NCI-H1105 (cell line): ENCODE results near the gene NETO2.
A peak's percentile ranks its signal among the peaks of the same experiment; 100 is the strongest.
"Not testable (repeated sequence)": the region's sequence is repeated elsewhere in the genome, so short reads cannot be mapped to it uniquely, and the experiment has no call there.

Experiments used
- DNase-seq: peaks from one replicate; lab custom pipeline; 2025; lab: John Stamatoyannopoulos, UW

The NETO2 gene, protein sequence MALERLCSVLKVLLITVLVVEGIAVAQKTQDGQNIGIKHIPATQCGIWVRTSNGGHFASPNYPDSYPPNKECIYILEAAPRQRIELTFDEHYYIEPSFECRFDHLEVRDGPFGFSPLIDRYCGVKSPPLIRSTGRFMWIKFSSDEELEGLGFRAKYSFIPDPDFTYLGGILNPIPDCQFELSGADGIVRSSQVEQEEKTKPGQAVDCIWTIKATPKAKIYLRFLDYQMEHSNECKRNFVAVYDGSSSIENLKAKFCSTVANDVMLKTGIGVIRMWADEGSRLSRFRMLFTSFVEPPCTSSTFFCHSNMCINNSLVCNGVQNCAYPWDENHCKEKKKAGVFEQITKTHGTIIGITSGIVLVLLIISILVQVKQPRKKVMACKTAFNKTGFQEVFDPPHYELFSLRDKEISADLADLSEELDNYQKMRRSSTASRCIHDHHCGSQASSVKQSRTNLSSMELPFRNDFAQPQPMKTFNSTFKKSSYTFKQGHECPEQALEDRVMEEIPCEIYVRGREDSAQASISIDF

DNA sequence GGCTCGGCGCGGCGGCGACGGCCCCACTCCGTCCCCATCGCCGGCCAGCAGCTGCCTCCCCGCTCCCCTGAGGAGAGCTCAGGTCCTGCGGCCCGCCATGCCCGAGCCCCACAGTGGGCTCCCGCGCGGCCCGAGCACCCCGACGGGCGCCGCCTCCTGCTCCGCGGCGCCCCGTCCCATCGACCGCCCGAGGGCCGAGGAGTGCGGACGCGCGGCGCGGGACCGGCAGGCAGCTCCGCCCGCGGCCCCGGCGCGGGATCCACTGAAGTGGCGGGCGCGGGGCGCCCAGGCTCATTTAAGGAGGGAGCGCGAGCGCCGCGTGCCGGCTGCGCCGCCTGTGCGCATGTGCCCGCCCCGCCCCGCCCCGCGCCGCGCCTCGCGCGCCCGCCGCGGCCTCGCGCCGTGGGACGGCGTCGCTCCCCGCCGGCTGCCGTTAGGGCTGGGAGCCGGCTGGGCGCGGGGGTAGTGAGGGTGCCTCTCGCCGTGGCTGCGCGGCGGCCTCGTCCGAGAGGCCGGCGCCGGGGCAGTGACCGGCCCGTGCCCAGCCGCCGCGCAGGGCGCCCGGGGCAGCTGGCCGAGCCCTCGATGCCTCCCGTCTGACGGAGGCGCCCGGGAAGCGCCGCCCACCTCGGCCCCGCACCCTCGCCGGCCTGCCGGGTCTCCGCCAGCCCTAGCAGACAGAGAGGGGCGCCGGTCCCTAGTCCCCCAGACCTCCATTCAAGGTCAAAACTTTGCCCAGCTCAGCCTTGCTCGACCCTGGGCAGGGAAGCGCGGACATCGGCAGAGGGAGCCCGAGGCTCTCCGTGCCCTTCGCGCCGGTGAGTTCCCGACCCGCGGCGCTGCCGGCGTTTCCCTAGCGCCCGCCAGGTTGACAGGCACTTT, at the start of gene NETO2:
NETO2 (minus strand) TSS at position 269 of the 882 bp plus-strand sequence. CDS start 333 bp downstream, outside the sequence.
- DNase-seq, result peak; percentile 56

- no peak for DNase-seq
Measured at GRCh38 chr16:47182318-47182717, 38.6 kb upstream of the NETO2 start.

- not testable (repeated sequence) for DNase-seq
Measured at GRCh38 chr16:47181066-47181465, 37.3 kb upstream of the NETO2 start.

GRCh38 chr16:47180073-47180472, 36.3 kb upstream of the NETO2 start:
- no peak for DNase-seq

DNA sequence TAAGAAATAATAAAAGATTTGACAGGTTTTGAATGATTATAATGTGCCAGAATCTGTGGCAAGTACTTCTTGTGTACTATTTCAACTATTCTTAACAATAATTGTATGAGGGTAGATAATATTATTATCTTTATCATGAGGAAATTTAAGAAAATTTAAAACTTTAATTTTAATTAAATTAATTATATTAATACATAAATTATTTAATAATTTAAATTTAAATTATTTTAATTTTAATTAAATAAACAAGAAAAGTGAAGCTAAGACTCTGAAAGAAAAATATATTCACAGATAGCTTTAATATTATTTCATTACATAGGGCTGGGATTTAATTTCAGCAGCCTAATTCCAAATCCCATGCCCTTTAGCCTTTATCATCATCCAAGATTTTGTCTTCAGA, 31.4 kb upstream of the NETO2 start:
- no peak for DNase-seq

GRCh38 chr16:47162670-47163420, 19.1 kb upstream of the NETO2 start:
- DNase-seq, result no peak

DNA sequence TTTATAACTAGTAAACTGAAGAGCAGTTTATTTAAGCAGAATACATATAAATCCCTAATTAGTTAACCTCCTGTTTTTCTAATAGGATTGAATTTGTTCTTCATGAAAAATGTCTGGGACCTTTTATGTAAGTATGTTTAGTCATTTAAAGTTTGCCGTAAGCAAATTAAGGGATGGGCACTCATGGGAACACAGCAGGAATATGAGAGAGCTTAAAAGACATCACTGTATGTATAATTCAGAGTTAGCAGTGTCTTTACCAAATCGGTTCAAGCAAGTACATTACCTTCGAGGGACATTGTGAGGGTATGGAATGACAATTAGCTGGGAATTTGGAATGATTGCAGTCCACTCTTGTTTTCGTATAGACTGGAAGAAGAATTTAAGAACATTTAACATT, 17.7 kb upstream of the NETO2 start:
- DNase-seq, result no peak

GRCh38 chr16:47160422-47160821, 16.7 kb upstream of the NETO2 start:
- DNase-seq, result no peak

GRCh38 chr16:47158992-47159391, 15.2 kb upstream of the NETO2 start:
- no peak for DNase-seq

DNA sequence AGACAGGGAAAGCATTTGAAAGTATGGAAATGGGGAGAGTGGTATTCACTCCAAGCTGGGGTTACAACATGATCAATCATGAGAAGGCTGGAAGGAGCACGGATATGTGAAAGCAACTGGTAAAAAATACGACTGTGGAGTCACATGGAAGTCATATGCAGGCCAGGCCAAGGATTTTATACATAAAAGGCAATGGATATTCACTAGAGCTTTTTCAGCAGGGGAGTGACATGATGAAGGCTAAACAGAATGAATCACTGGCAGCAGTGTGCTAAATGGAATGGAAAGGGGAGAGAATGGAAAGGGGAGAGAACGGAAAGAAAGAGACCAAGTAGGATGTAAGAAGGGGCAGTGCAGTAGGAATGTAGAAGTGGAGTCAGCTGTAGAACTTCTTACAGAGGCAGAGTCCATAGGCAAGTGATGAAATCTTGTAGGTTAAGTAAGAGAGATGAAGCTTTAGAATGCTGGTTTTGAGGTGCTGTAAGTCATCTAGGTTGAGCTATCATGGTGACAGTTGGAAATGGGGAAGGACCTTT, 13.0 kb upstream of the NETO2 start:
- DNase-seq, result no peak

GRCh38 chr16:47152501-47152900, 8.8 kb upstream of the NETO2 start:
- DNase-seq, result not testable (repeated sequence)

GRCh38 chr16:47150067-47150466, 6.3 kb upstream of the NETO2 start:
- DNase-seq, result no peak

DNA sequence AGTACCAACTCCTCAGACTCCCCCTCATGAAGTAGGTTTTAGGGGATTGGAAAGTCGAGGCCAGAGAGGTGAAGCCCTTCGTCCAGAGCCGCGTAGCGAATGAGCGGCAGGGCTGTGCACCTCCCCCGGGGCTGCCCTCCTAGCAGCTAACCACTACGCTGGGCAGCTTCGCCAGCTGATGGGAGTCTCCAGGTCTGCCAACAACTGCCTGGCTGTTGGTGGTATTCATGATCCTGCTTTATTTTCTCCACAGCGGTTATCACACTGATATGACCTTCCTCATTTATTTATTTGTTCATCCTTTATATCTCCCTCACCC, 773 bp upstream of the NETO2 start:
- DNase-seq, result no peak

- peak; percentile 67 for DNase-seq
Measured at GRCh38 chr16:47142821-47143676, 696 bp downstream of the NETO2 start.

DNA sequence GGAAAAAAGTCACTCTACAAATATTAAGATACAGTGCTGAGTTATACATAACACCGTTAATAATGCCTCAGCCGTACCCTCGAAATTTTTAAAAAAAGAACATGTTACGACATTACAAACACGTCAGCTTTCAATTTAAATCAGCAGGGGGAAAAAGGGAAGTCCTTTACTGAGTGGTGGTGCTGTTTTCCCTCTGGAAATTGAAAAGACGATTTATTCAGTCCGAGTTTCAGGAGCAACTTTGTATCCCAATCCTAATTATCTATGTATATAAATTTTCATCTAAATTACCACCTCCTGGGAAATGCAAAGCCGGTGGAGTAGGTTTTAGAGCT, 1.3 kb downstream of the NETO2 start:
- DNase-seq, result no peak

- peak; percentile 97 for DNase-seq
Measured at GRCh38 chr16:47141773-47142485, 1.8 kb downstream of the NETO2 start.

GRCh38 chr16:47140686-47141085, 3.1 kb downstream of the NETO2 start:
- DNase-seq, result no peak

DNA sequence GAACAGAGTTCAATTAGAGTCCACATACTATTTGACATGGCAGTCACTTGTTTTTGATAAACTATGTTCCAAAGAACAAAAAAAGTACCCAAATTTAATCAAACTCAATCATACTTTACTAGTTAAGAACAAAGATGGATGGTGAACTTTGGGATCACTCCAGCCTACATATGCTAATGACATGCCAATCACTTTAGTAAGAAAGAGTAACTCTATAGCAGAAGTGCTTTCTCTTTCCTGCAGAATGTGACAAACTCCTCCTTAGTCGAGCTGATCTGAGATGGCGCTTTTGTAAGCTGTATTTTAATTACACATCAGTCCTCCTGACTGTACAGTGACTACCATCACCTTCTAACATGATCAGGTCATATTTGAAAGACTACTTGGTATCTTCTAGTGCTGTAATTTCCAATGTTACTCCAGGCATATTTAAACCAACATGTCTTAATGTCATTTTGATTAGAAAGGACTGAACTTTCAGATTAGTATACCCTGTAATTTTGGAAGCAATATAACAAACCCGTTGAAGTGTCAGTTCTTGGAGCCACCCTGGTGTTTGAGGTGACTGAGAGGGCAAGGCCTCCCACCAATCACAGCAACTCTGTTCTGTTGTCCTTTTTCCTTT, 4.1 kb downstream of the NETO2 start:
- no peak for DNase-seq

- DNase-seq, result not testable (repeated sequence)
Measured at GRCh38 chr16:47137925-47138324, 5.8 kb downstream of the NETO2 start.
